Stimulated activated CD4-positive, alpha-beta T cell treated with anti-CD3 and anti-CD28 coated beads, Interleukin-1b, Interleukin-23, amount 100 ng/mL, for 4 hours (primary cell): Measurements from ENCODE around the gene ZNF639.
A peak's percentile ranks its signal among the peaks of the same experiment; 100 is the strongest.
"Not testable (repeated sequence)": the region's sequence is repeated elsewhere in the genome, so short reads cannot be mapped to it uniquely, and the experiment has no call there.

Experiments used
- DNase-seq, 2 donors: peaks; one replicate each; pipeline ENCODE4 v3.0.0-alpha.2; 2020; ENCODE audit warnings: low read depth in 2 of 2

Gene ZNF639

GRCh38 chr3:179322286-179323196, at the start of gene ZNF639:
Gene ZNF639 (plus strand): TSS chr3:179323031. CDS start chr3:179328294, 5,263 bp downstream.
- DNase-seq: peak; percentile 76 to 86

GRCh38 chr3:179274434-179274833, 48.4 kb upstream of the ZNF639 start:
- not testable (repeated sequence) for DNase-seq

- DNase-seq: no peak
Measured at GRCh38 chr3:179276001-179276400, 46.8 kb upstream of the ZNF639 start.

GRCh38 chr3:179276743-179277142, 46.1 kb upstream of the ZNF639 start:
- no peak for DNase-seq

GRCh38 chr3:179278151-179278550, 44.7 kb upstream of the ZNF639 start:
- no peak for DNase-seq

- no peak for DNase-seq
Measured at GRCh38 chr3:179278932-179279693, 43.7 kb upstream of the ZNF639 start.

GRCh38 chr3:179279837-179280236, 43.0 kb upstream of the ZNF639 start:
- DNase-seq: no peak

- DNase-seq: no peak
Measured at GRCh38 chr3:179281825-179282224, 41.0 kb upstream of the ZNF639 start.

- DNase-seq: no peak
Measured at GRCh38 chr3:179286331-179286730, 36.5 kb upstream of the ZNF639 start.

- no peak for DNase-seq
Measured at GRCh38 chr3:179288845-179289244, 34.0 kb upstream of the ZNF639 start.

- DNase-seq: no peak
Measured at GRCh38 chr3:179289295-179289694, 33.5 kb upstream of the ZNF639 start.

GRCh38 chr3:179292450-179292849, 30.4 kb upstream of the ZNF639 start:
- no peak for DNase-seq

GRCh38 chr3:179297971-179298725, 24.7 kb upstream of the ZNF639 start:
- DNase-seq: no peak

- no peak for DNase-seq
Measured at GRCh38 chr3:179299316-179299715, 23.5 kb upstream of the ZNF639 start.

- DNase-seq: no peak
Measured at GRCh38 chr3:179299999-179300613, 22.7 kb upstream of the ZNF639 start.

GRCh38 chr3:179301645-179302044, 21.2 kb upstream of the ZNF639 start:
- no peak for DNase-seq

GRCh38 chr3:179302111-179302510, 20.7 kb upstream of the ZNF639 start:
- DNase-seq: no peak

- DNase-seq: no peak
Measured at GRCh38 chr3:179304605-179305004, 18.2 kb upstream of the ZNF639 start.

- not testable (repeated sequence) for DNase-seq
Measured at GRCh38 chr3:179307362-179307761, 15.5 kb upstream of the ZNF639 start.

GRCh38 chr3:179308001-179308400, 14.8 kb upstream of the ZNF639 start:
- no peak for DNase-seq

GRCh38 chr3:179309225-179310078, 13.4 kb upstream of the ZNF639 start:
- DNase-seq: no peak
